Naive thymus-derived CD4-positive, alpha-beta T cell (primary cell): ENCODE measurements around the gene DNAJA3. TPM values are rescaled to one million over a fixed set of nuclear protein-coding genes. Genes with fewer than 3 reads are reported as not detected.
A peak's percentile ranks its signal among the peaks of the same experiment; 100 is the strongest.

Experiments
- ATAC-seq: fragments of 150-1000 bp; cut with Tn5 transposase; 2 replicates; pipeline ENCODE4 v1.10.0; 2021; ENCODE audit warnings: mild to moderate bottlenecking, moderate library complexity
- CTCF ChIA-PET: fragments of 350-600 bp; sonication (Branson Sonifier 250); formaldehyde crosslinking; loops from one replicate; lab custom pipeline; 2021; ENCODE audit warnings: antibody characterized with exemption; lab: Charles Lee
- POLR2A ChIA-PET: fragments of 350-600 bp; sonication (Branson Sonifier 250); formaldehyde crosslinking; loops from one replicate; lab custom pipeline; 2021; ENCODE audit warnings: antibody characterized with exemption, inconsistent platforms; lab: Charles Lee
- DNase-seq, 9 donors: peaks; one replicate each; pipeline versions ENCODE4 v3.0.0 to v3.0.0-alpha.2; 2020 to 2022; ENCODE audit warnings: mixed read lengths in 1 of 9
- H3K27ac ChIP-seq: one replicate; pipeline ENCODE4 v1.7.0; 2013; ENCODE audit warnings: mild to moderate bottlenecking, low read depth, low read length, moderate library complexity
- H3K27me3 ChIP-seq, 2 donors: one replicate each; pipeline ENCODE4 v1.7.0; 2013; ENCODE audit warnings: low read length in 2 of 2, mild to moderate bottlenecking in 2 of 2, moderate library complexity in 2 of 2; ENCODE audit not compliant: control insufficient read depth in 2 of 2, insufficient read depth in 2 of 2
- H3K36me3 ChIP-seq, 3 experiments: 1 replicate in 2 of 3; 2 replicates in 1 of 3; pipeline ENCODE4 v1.7.0; 2013; ENCODE audit warnings: low read length in 3 of 3, mild to moderate bottlenecking in 3 of 3, moderate library complexity in 1 of 3; ENCODE audit not compliant: insufficient read depth in 3 of 3, control insufficient read depth in 2 of 3
- H3K4me1 ChIP-seq, 2 donors: one replicate each; pipeline ENCODE4 v1.7.0; 2013; ENCODE audit warnings: low read length in 2 of 2, mild to moderate bottlenecking in 2 of 2, moderate library complexity in 1 of 2; ENCODE audit not compliant: control insufficient read depth in 2 of 2, insufficient read depth in 2 of 2
- H3K4me3 ChIP-seq: 2 replicates; pipeline ENCODE4 v1.7.0; 2013; ENCODE audit warnings: mild to moderate bottlenecking, low read length
- H3K9me3 ChIP-seq, 3 experiments: 1 replicate in 2 of 3; 2 replicates in 1 of 3; pipeline ENCODE4 v1.7.0; 2013; ENCODE audit warnings: low read length in 3 of 3; ENCODE audit not compliant: control insufficient read depth in 2 of 3
- H3K27ac Mint-ChIP-seq, 9 donors: one replicate each; pipeline ENCODE4 v1.8.0; 2020 to 2022; ENCODE audit warnings: mixed read lengths in 9 of 9, mild to moderate bottlenecking in 8 of 9, moderate library complexity in 5 of 9, inconsistent platforms in 2 of 9
- H3K27me3 Mint-ChIP-seq, 5 donors: one replicate each; pipeline ENCODE4 v1.8.0; 2021 to 2022; ENCODE audit warnings: mixed read lengths in 5 of 5, mild to moderate bottlenecking in 1 of 5
- H3K36me3 Mint-ChIP-seq, 5 donors: one replicate each; pipeline ENCODE4 v1.8.0; 2020 to 2022; ENCODE audit warnings: mixed read lengths in 5 of 5, mild to moderate bottlenecking in 3 of 5, inconsistent platforms in 1 of 5
- H3K4me1 Mint-ChIP-seq, 7 donors: one replicate each; pipeline ENCODE4 v1.8.0; 2020 to 2022; ENCODE audit warnings: mixed read lengths in 7 of 7, mild to moderate bottlenecking in 3 of 7, inconsistent platforms in 1 of 7
- H3K4me3 Mint-ChIP-seq, 10 donors: one replicate each; pipeline ENCODE4 v1.8.0; 2020 to 2022; ENCODE audit warnings: mild to moderate bottlenecking in 10 of 10, mixed read lengths in 10 of 10, moderate library complexity in 6 of 10, inconsistent platforms in 2 of 10
- H3K9me3 Mint-ChIP-seq, 11 donors: one replicate each; pipeline ENCODE4 v1.8.0; 2020 to 2022; ENCODE audit warnings: mixed read lengths in 11 of 11, mild to moderate bottlenecking in 4 of 11, inconsistent platforms in 1 of 11, moderate library complexity in 1 of 11
- intact Hi-C, 2 donors: fragments of 100-400 bp; cut with micrococcal nuclease; formaldehyde crosslinking; loops; one replicate each; pipeline ENCODE4 v1.15.1; 2023
- polyA plus RNA-seq, 2 donors: library from polyadenylated mRNA; unstranded; fragments of 300-500 nt; fragmentation: Illumina TruSeq; gene quantifications; one replicate each; pipeline ENCODE4 v1.2.3, GENCODE V29; 2021
- total RNA-seq, 6 experiments: library from RNA in 5 of 6; stranded (reverse) in 5 of 6; gene quantifications; 1 replicate in 5 of 6; 2 replicates in 1 of 6; pipeline ENCODE4 v1.2.3 and lab custom pipeline; 2021 to 2026

Gene DNAJA3
- total and polyA plus RNA-seq, 7 experiments from 2014 or later = 33.6 to 79.8 (median 70.5) TPM

GRCh38 chr16:4467916-4468315 is 42.2 kb downstream of the DNAJA3 start:
- intact Hi-C loops = no loop called here
- Mint-ChIP-seq H3K27ac (no peak overlapping the region), H3K4me3 (no peak overlapping the region), H3K36me3 (peaks cover 4 to 29% (median 7%) of the 10 kb centered on the region in 5 donors), H3K9me3 (no peaks in the 10 kb centered on the region), H3K4me1 (peaks cover 5 to 30% (median 9%) of the 10 kb centered on the region in 7 donors), H3K27me3 (no peaks in the 10 kb centered on the region)
- ATAC-seq (no peak), DNase-seq (no peak)
- ChIA-PET CTCF (interaction anchor here (0.7 kb wide), 1 partner anchor 62 kb away, joined by 6 read pairs; no protein-coding TSS in a partner anchor), POLR2A (interaction anchor here (0.6 kb wide), 1 partner anchor 20 kb away, joined by 6 read pairs; no protein-coding TSS in a partner anchor)
- no peak overlapping the region for H3K27ac ChIP-seq
- peaks cover 6 to 58% (median 18%) of the 10 kb centered on the region in 3 experiments for H3K36me3 ChIP-seq
- H3K4me3 ChIP-seq = no peak overlapping the region
- H3K4me1 ChIP-seq = peaks cover 5 to 27% of the 10 kb centered on the region in 2 donors
- no peaks in the 10 kb centered on the region for H3K9me3 ChIP-seq
- H3K27me3 ChIP-seq = no peaks in the 10 kb centered on the region

- Mint-ChIP-seq H3K27ac (peak overlapping the region in 1 of 9 donors; percentile 57), H3K4me3 (no peak overlapping the region), H3K27me3 (no peaks in the 10 kb centered on the region), H3K4me1 (peaks cover 7 to 38% (median 16%) of the 10 kb centered on the region in 7 donors), H3K36me3 (peaks cover 4 to 23% (median 7%) of the 10 kb centered on the region in 5 donors), H3K9me3 (no peaks in the 10 kb centered on the region)
- no peaks in the 10 kb centered on the region for H3K9me3 ChIP-seq
- ChIA-PET POLR2A (interaction anchor here (0.7 to 1.4 kb wide), 3 partner anchors 13 to 119 kb away, joined by 5 to 6 read pairs (median 5); no protein-coding TSS in a partner anchor), CTCF (no interaction called here)
- H3K4me1 ChIP-seq = peaks cover 7 to 33% of the 10 kb centered on the region in 2 donors
- H3K4me3 ChIP-seq = no peak overlapping the region
- ATAC-seq = no peak
- intact Hi-C loops = no loop called here
- H3K36me3 ChIP-seq = peaks cover 0 to 48% (median 9%) of the 10 kb centered on the region in 3 experiments
- DNase-seq = no peak
- H3K27ac ChIP-seq = no peak overlapping the region
- H3K27me3 ChIP-seq = no peaks in the 10 kb centered on the region
These were observed 43.3 kb downstream of the DNAJA3 start for GRCh38 chr16:4468972-4469371.

DNA sequence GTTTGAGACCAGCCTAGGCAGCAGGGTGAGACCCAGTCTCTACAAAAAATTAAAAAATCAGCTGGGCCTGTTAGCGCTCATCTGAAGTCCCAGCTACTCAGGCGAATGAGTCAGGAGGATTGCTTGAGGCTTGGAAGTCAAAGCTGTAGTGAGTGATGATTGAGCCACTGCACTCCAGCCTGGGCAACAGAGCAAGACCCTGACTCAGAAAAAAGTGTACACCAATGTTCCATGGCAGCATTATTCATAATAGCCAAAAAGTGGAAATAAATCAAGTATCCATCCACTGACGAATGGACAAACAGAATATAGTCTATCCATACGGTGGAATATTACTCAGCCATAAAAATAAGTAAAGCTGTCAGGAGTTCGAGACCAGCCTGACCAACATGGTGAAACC is 46.2 kb downstream of the DNAJA3 start:
- H3K9me3 ChIP-seq = no peaks in the 10 kb centered on the region
- H3K4me1 Mint-ChIP-seq = peaks cover 5 to 30% (median 23%) of the 10 kb centered on the region in 7 donors
- H3K4me3 ChIP-seq = no peak overlapping the region
- intact Hi-C loops = no loop called here
- peak overlapping the region in 6 of 9 donors; percentile 59 to 86 (median 69) for H3K27ac Mint-ChIP-seq
- H3K36me3 ChIP-seq = peaks cover 0 to 32% (median 6%) of the 10 kb centered on the region in 3 experiments
- H3K27me3 ChIP-seq = no peaks in the 10 kb centered on the region
- ChIA-PET CTCF (interaction anchor here (0.6 to 1.4 kb wide), 3 partner anchors 28 to 146 kb away, joined by 3 to 4 read pairs (median 3); no protein-coding TSS in a partner anchor), POLR2A (interaction anchor here (0.7 to 11.7 kb wide), 7 partner anchors 8 to 32 kb away, joined by 3 to 216 read pairs (median 4); no protein-coding TSS in a partner anchor)
- no peaks in the 10 kb centered on the region for H3K9me3 Mint-ChIP-seq
- no peak overlapping the region for H3K27ac ChIP-seq
- peaks cover 17 to 34% of the 10 kb centered on the region in 2 donors for H3K4me1 ChIP-seq
- ATAC-seq (no peak), DNase-seq (no peak)
- peaks cover 0 to 10% (median 5%) of the 10 kb centered on the region in 5 donors for H3K36me3 Mint-ChIP-seq
- H3K4me3 Mint-ChIP-seq = peak overlapping the region in 1 of 10 donors; percentile 48
- H3K27me3 Mint-ChIP-seq = no peaks in the 10 kb centered on the region

GRCh38 chr16:4472880-4473279 is 47.2 kb downstream of the DNAJA3 start:
- H3K27me3 Mint-ChIP-seq = no peaks in the 10 kb centered on the region
- peaks cover 10 to 37% (median 29%) of the 10 kb centered on the region in 7 donors for H3K4me1 Mint-ChIP-seq
- H3K36me3 ChIP-seq = peaks cover 0 to 28% (median 6%) of the 10 kb centered on the region in 3 experiments
- no peaks in the 10 kb centered on the region for H3K9me3 ChIP-seq
- POLR2A ChIA-PET = interaction anchor here (0.7 to 11.7 kb wide), 4 partner anchors 12 to 222 kb away, joined by 3 to 216 read pairs (median 4); no protein-coding TSS in a partner anchor
- CTCF ChIA-PET = interaction anchor here (0.6 to 0.9 kb wide), 5 partner anchors 30 to 207 kb away, joined by 3 to 5 read pairs (median 3); no protein-coding TSS in a partner anchor
- peak overlapping the region; percentile 5 for H3K27ac ChIP-seq
- intact Hi-C loops = no loop called here
- DNase-seq (no peak), ATAC-seq (no peak)
- peak overlapping the region; percentile 37 to 93 (median 80) for H3K27ac Mint-ChIP-seq
- H3K27me3 ChIP-seq = no peaks in the 10 kb centered on the region
- H3K4me1 ChIP-seq = peaks cover 21 to 33% of the 10 kb centered on the region in 2 donors
- no peak overlapping the region for H3K4me3 ChIP-seq
- H3K36me3 Mint-ChIP-seq = peaks cover 0 to 10% (median 3%) of the 10 kb centered on the region in 5 donors
- no peaks in the 10 kb centered on the region for H3K9me3 Mint-ChIP-seq
- peak overlapping the region; percentile 30 to 92 (median 77) for H3K4me3 Mint-ChIP-seq

GRCh38 chr16:4474192-4474961 is 48.7 kb downstream of the DNAJA3 start, which contains the start of gene NMRAL1:
TSS of gene NMRAL1 (minus strand) at chr16:4474625. CDS start at chr16:4474132, 493 bp downstream.
- peak within 1 kb of the TSS; percentile 64 for H3K4me3 ChIP-seq
- no peaks in the 10 kb centered on the region for H3K9me3 Mint-ChIP-seq
- peaks cover 0 to 15% (median 0%) of the 10 kb centered on the region in 5 donors for H3K36me3 Mint-ChIP-seq
- CTCF ChIA-PET = interaction anchor here (6.2 kb wide), 1 partner anchor 32 kb away, joined by 71 read pairs; no protein-coding TSS in a partner anchor
- peak within 1 kb of the TSS; percentile 84 to 95 (median 92) for H3K4me3 Mint-ChIP-seq
- intact Hi-C loops = loop anchor here in 1 of 2 donors (1.0 kb wide), 2 partner anchors 142 to 167 kb away; no protein-coding TSS in a partner anchor
- ATAC-seq (peak; percentile 73), DNase-seq (peak; percentile 65 to 91 (median 84))
- no peaks in the 10 kb centered on the region for H3K27me3 Mint-ChIP-seq
- peak within 1 kb of the TSS; percentile 85 to 99 (median 93) for H3K27ac Mint-ChIP-seq
- H3K4me1 Mint-ChIP-seq = peaks cover 20 to 47% (median 40%) of the 10 kb centered on the region in 7 donors
- peak within 1 kb of the TSS; percentile 92 for H3K27ac ChIP-seq
- peaks cover 0 to 17% (median under 1%) of the 10 kb centered on the region in 3 experiments for H3K36me3 ChIP-seq
- H3K9me3 ChIP-seq = no peaks in the 10 kb centered on the region
- POLR2A ChIA-PET = interaction anchor here (0.9 to 11.7 kb wide), 8 partner anchors 9 to 142 kb away, joined by 3 to 216 read pairs (median 6); partner anchors contain the start of gene CORO7
- no peaks in the 10 kb centered on the region for H3K27me3 ChIP-seq
- H3K4me1 ChIP-seq = peaks cover 23 to 38% of the 10 kb centered on the region in 2 donors
